GM18499 (cell line): ENCODE measurements around the gene MYH6.
"Not testable (repeated sequence)": the region's sequence is repeated elsewhere in the genome, so short reads cannot be mapped to it uniquely, and the experiment has no call there.

Experiments used
- ATAC-seq: cut with Tn5 transposase; IDR thresholded peaks from one replicate; pipeline ENCODE4 v1.9.1; 2021; ENCODE audit warnings: moderate number of reproducible peaks; ENCODE audit not compliant: insufficient read depth, unreplicated experiment

MYH6 gene

GRCh38 chr14:23400496-23401149 is 7.5 kb downstream of the MYH6 start:
- ATAC-seq: not testable (repeated sequence)

GRCh38 chr14:23399591-23399990 is 8.5 kb downstream of the MYH6 start:
- ATAC-seq: no peak

GRCh38 chr14:23399136-23399535 is 8.9 kb downstream of the MYH6 start:
- no peak for ATAC-seq

GRCh38 chr14:23398348-23398747 is 9.7 kb downstream of the MYH6 start:
- ATAC-seq: no peak

DNA sequence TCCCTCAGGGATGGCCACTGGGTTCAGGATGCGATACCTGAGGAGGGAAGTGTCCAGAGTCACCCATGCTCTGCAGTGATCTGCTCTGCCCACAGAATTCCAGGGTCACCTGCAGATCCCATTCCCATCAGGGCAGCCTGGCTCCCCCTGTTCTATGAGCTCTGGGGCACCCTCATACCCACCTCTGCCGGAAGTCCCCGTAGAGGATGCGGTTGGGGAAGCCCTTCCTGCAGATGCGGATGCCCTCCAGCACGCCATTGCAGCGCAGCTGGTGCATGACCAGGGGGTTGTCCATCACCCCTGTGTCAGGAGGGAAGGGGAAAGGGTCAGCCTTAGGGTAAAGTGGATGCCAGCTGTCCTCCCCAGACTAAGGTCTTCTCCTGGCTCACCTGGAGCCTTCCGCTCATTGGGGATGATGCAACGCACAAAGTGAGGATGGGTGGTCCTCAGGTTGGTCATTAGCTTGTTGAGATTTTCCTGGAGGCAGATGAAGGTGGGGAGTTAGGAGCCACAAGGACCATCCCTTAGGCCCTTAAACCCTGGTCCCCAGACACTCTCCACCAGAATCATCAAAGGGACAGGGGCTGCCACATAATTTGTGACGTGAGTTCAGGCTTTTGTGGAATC is 11.2 kb downstream of the MYH6 start:
- ATAC-seq: no peak

GRCh38 chr14:23396126-23396525 is 11.9 kb downstream of the MYH6 start:
- no peak for ATAC-seq

DNA sequence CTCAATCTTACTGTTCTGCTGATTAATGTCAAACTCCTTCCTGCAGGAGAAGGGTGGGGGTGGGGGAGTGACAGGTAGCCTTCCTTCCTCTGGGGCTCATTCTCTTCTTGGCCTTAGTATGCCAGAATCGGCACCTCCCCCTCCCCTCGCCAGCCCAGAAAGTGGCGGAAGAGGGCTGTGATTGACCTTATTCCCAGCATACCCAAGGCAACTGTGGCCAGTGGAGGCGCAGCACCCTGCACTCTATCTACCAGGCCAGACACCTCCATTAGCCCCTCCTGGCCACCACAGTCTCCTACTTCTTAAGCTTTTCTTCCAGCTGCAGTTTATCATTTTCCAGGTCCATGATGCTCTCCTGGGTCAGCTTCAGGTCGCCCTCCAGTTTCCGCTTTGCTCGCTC is 15.5 kb downstream of the MYH6 start:
- no peak for ATAC-seq

- ATAC-seq: not testable (repeated sequence)
Measured at GRCh38 chr14:23389871-23390270, 18.2 kb downstream of the MYH6 start.

DNA sequence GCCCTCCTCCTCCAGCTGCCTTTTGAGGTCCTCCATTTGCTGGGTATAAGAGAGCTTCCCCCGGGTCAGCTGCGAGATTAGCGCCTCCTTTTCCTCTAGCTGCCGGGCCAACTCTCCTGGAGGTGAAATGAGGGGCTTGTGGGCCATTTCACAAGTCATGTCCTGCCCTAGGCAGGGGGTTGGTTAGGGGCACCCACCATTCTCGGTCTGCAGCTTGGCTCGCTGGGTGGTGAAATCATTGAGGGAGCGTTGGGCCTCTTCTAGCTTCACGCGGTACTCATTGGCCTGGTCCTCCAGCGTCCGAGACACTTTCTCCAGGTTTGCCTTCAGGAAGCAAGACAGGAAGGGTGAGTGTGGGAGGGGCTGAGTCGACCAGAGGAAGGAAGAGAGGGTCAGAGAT is 18.7 kb downstream of the MYH6 start:
- ATAC-seq: no peak

GRCh38 chr14:23388996-23389395 is 19.1 kb downstream of the MYH6 start:
- no peak for ATAC-seq

DNA sequence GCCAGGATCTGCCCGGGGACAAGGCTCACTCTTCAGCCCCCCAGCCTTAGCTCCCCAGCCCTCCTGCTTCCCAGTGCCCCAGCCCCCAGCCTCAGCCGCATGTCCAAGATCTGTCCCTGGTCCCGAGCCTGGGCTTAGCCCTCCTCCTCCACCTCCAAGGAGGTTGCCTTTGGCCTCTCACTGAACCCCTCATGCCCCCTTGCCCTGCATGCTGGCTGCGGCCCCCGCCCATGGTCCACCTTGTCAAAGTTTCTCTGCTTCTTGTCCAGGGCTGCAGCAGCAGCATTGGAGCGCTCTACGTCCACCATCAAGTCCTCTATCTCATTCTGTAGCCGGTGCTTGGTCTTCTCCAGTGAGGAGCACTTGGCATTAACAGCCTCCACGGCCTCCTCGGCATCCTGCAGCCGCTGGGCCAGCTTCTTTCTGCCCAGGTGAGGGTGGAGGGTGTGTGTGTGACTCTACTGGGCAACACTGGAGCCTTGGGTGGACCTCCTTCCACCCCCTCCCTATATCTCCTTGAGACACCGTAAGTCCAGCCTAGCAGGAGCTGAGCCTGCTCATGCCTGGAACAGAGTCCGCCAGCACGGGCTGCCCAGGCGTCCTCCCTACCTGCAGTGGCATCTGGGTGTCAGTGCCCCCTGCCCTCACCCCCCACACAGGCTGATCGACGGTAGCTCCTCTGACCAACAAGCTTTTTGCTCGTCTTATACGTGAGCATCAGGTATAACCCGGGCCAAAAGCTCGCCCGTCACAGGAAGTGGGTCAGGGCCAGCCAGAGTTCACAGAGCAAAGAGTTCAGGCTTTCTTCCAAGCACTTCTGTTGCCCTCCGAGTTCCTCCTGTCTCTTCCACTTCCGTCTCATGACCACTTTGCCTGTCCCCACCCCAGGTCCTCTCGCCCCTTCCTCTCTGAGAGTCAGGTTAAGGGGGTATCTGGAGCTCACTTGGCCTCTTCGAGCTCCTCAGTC is 19.9 kb downstream of the MYH6 start:
- no peak for ATAC-seq

DNA sequence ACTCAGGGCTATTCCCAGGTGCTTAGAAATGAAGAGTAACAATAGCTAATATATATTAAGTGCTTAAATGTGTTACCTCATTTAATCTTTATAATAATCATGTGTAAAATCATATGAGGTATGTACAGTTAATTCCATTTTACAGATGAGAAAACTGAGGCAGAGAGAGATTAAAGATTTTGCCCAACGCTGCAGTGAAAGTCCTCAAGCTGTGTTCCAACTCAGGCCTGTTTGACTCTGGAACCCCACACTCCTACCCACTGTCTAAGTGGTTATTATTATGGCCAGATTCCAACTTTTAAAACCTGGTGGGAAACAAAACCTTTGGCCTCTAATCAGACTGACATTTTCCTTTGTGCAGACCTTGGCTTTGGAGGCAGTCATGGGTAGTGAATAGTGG is 21.1 kb downstream of the MYH6 start:
- ATAC-seq: no peak

- not testable (repeated sequence) for ATAC-seq
Measured at GRCh38 chr14:23386266-23386657, 21.8 kb downstream of the MYH6 start.

DNA sequence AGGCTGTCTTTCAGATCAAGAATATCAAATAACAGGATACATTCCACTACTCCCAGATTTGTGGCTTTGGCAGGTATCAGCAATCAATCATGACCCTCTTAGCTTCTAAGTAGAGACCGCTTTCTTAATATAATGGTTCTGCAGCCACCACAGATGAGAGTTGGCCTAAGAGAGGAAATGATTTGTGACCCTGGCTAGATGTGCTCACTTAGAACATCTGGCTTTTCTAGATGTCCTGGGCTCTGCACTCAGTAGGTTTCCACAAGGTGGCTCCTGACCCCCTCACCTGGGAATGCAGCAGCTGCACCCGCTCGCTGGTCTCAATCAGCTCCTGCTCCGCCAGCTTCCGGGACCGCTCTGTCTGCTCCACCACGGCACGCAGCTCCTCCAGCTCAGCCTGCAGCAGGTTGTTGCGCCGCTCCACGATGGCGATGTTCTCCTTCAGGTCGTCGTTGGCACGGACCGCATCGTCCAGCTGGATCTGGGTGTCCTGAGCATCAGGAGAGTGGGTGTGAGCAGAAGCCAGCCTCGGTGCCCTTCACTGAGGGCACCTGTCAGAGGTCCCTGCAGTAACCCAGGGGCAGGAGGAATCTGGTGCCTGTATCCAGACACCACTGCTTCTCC is 22.3 kb downstream of the MYH6 start:
- no peak for ATAC-seq

- ATAC-seq: no peak
Measured at GRCh38 chr14:23385244-23385641, 22.8 kb downstream of the MYH6 start.

DNA sequence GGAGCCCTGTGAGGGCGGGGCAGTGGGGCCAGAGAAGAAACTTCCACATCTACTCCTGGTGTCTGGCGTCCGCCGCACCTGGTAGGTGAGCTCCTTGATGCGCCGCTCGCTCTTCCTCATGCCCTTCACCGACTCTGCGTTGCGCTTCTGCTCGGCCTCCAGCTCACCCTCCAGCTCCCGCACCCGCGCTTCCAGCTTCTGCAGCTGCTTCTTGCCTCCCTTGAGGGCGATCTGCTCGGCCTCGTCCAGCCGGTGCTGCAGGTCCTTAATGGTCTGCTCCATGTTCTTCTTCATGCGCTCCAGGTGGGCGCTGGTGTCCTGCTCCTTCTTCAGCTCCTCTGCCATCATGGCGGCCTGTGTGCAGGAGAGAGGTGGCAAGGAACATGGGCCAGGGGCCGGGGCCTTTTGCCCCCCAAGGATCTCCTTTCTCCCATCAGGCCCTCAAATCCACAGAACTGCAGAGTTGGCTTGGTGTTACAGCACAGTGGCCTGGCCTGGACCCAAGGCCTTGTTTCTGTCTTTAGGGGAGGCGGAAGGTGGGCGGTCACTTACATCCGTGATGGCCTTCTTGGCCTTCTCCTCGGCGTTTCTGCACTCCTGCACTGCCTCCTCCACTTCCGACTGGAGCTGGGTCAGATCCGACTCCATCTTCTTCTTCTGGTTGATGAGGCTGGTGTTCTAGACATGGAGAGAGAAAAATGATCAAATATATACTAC is 23.6 kb downstream of the MYH6 start:
- ATAC-seq: no peak

DNA sequence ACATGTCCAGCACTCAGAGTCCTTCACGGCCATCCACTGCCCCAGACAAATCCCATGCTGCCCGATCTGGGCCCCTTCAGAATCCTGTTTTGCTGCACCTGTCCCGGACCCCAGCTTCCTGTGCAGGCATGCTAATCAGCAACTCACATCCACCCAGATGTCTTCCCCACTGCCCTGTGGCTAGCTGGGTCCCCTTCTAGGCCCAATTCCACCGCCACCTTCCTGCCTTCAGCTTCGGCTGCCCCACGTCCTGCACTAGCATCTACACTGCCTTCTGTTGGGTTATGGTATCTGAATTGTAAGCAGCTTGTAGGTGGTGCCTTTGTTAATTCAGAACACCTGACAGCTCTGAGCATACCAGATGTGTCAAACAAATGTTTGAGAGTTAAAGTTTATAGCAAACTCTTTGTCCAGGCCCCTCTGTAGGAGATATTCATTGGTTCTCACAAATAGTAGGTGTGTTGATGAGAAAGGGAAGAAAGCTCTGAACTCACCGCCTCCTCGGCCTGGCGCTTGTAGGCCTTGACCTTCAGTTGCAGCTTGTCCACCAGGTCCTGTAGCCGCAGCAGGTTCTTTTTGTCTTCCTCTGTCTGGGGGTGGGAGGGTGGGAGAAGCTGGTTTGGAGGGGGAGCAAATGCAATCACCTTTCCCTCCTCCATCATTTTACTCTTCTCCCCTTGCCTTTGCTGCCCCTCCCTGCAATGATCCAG is 25.2 kb downstream of the MYH6 start:
- ATAC-seq: no peak

- no peak for ATAC-seq
Measured at GRCh38 chr14:23382276-23382675, 25.8 kb downstream of the MYH6 start.

GRCh38 chr14:23381871-23382270 is 26.2 kb downstream of the MYH6 start:
- ATAC-seq: no peak
